HepG2 (cell line): ENCODE data around the gene HOXA5. TPM values are rescaled to one million over a fixed set of nuclear protein-coding genes. Genes with fewer than 3 reads are reported as not detected.

Source experiments
- AGO2 ChIP-seq: fragments of 200-400 bp; formaldehyde crosslinking; optimal IDR thresholded peaks from 2 replicates; pipeline ENCODE3; 2017; ENCODE audit warnings: mild to moderate bottlenecking, low read depth, low read length, moderate library complexity
- CHD2 ChIP-seq: IDR thresholded peaks from 2 replicates; pipeline ENCODE4 v1.6.1; 2011; ENCODE audit warnings: low read depth, low read length, improper control_type of control experiment
- ELF3 ChIP-seq: IDR thresholded peaks from 2 replicates; pipeline ENCODE4 v1.6.1; 2016; ENCODE audit warnings: missing genetic modification reagents, missing compliant biosample characterization
- ERF ChIP-seq: IDR thresholded peaks from 2 replicates; pipeline ENCODE4 v1.6.1; 2018; ENCODE audit warnings: missing biosample characterization, missing genetic modification reagents
- GATAD1 ChIP-seq: IDR thresholded peaks from 2 replicates; pipeline ENCODE4 v1.6.1; 2016; ENCODE audit warnings: missing genetic modification reagents, missing compliant biosample characterization
- HCFC1 ChIP-seq: fragments of 150-350 bp; IDR thresholded peaks from 2 replicates; pipeline ENCODE4 v1.6.1; 2014; ENCODE audit warnings: low read depth, low read length
- HES4 ChIP-seq: sonication (generic); formaldehyde crosslinking; IDR thresholded peaks from 2 replicates; pipeline ENCODE4 v1.9.0; 2021; ENCODE audit warnings: mild to moderate bottlenecking, missing genetic modification reagents, borderline replicate concordance
- ISL2 ChIP-seq: sonication (generic); formaldehyde crosslinking; IDR thresholded peaks from 2 replicates; pipeline ENCODE4 v1.5.0; 2020; ENCODE audit warnings: missing genetic modification reagents
- KLF16 ChIP-seq, 2 experiments: sonication (generic) in 1 of 2; formaldehyde crosslinking in 1 of 2; IDR thresholded peaks; 2 replicates each; pipeline versions ENCODE4 v1.6.1 to v1.8.0; 2016 to 2023; ENCODE audit warnings: missing genetic modification reagents in 2 of 2, missing compliant biosample characterization in 1 of 2
- PAXIP1 ChIP-seq: sonication (generic); formaldehyde crosslinking; conservative IDR thresholded peaks from 2 replicates; pipeline ENCODE4 v1.4.0; 2020; ENCODE audit warnings: mild to moderate bottlenecking, missing genetic modification reagents, moderate library complexity
- POLR2G ChIP-seq: fragments of 200-400 bp; formaldehyde crosslinking; IDR thresholded peaks from 2 replicates; pipeline ENCODE4 v1.6.1; 2018; ENCODE audit warnings: mild to moderate bottlenecking, low read depth, low read length, moderate library complexity
- SETDB1 ChIP-seq: sonication (generic); formaldehyde crosslinking; IDR thresholded peaks from 2 replicates; pipeline ENCODE4 v1.5.1; 2020; ENCODE audit warnings: missing genetic modification reagents, mild to moderate bottlenecking, borderline replicate concordance
- ZFP91 ChIP-seq: sonication (generic); formaldehyde crosslinking; IDR thresholded peaks from 2 replicates; pipeline ENCODE4 v1.9.0; 2022; ENCODE audit warnings: missing genetic modification reagents, mild to moderate bottlenecking, borderline replicate concordance
- ZNF34 ChIP-seq: sonication (generic); formaldehyde crosslinking; IDR thresholded peaks from 2 replicates; pipeline ENCODE4 v1.4.0; 2020; ENCODE audit warnings: mild to moderate bottlenecking, missing genetic modification reagents, borderline replicate concordance
- ZNF556 ChIP-seq: sonication (generic); formaldehyde crosslinking; IDR thresholded peaks from 2 replicates; pipeline ENCODE4 v1.4.0; 2020; ENCODE audit warnings: mild to moderate bottlenecking, missing genetic modification reagents, borderline replicate concordance
- ZNF564 ChIP-seq: sonication (generic); formaldehyde crosslinking; IDR thresholded peaks from 2 replicates; pipeline ENCODE4 v1.8.1; 2023; ENCODE audit warnings: mild to moderate bottlenecking, missing genetic modification reagents
- ZNF576 ChIP-seq: sonication (generic); formaldehyde crosslinking; IDR thresholded peaks from 2 replicates; pipeline ENCODE4 v1.4.0; 2020; ENCODE audit warnings: mild to moderate bottlenecking, missing genetic modification reagents
- ZNF629 ChIP-seq: sonication (generic); formaldehyde crosslinking; conservative IDR thresholded peaks from 2 replicates; pipeline ENCODE4 v1.5.0; 2020; ENCODE audit warnings: missing genetic modification reagents
- ZNF678 ChIP-seq: sonication (generic); formaldehyde crosslinking; IDR thresholded peaks from 2 replicates; pipeline ENCODE4 v1.4.0; 2020; ENCODE audit warnings: mild to moderate bottlenecking, missing genetic modification reagents
- ZSCAN31 ChIP-seq: sonication (generic); formaldehyde crosslinking; IDR thresholded peaks from 2 replicates; pipeline ENCODE4 v1.5.0; 2020; ENCODE audit warnings: low read depth, mild to moderate bottlenecking, missing genetic modification reagents
- polyA plus RNA-seq, 8 experiments: library from polyadenylated mRNA; depleted of rRNA in 3 of 8; stranded (reverse) in 7 of 8; unstranded in 1 of 8; fragments of >200 nt; fragmentation: Illumina TruSeq in 4 of 8; extraction: Trizol in 4 of 8; gene quantifications; 2 replicates each; pipeline versions ENCODE4 v1.2.1 to v1.2.3, GENCODE V29; 2011 to 2016; ENCODE audit warnings: low read depth in 4 of 8, missing spikeins in 1 of 8, mixed read lengths in 1 of 8; ENCODE audit not compliant: insufficient read depth in 1 of 8
- total RNA-seq, 5 experiments: library from RNA; depleted of rRNA; stranded (reverse); fragments of >200 nt; fragmentation: Illumina TruSeq; extraction: Trizol; gene quantifications; 2 replicates each; pipeline ENCODE4 v1.2.3, GENCODE V29; 2016; ENCODE audit warnings: low read depth in 1 of 5
- TF ChIP-seq, protein P1 (sequence below): sonication (generic); formaldehyde crosslinking; IDR thresholded peaks from 2 replicates; pipeline ENCODE4 v1.5.0; 2020; ENCODE audit warnings: missing genetic modification reagents
- TF ChIP-seq, protein P2 (sequence below): IDR thresholded peaks from 2 replicates; pipeline ENCODE4 v1.6.1; 2018; ENCODE audit warnings: missing genetic modification reagents, mild to moderate bottlenecking, missing compliant biosample characterization

The HOXA5 gene
- total and polyA plus RNA-seq, 2 of the 13 experiments (the other 11 are each of a cell fraction or from before 2014, with no cell fraction given) = 3.2 to 3.6 TPM

DNA sequence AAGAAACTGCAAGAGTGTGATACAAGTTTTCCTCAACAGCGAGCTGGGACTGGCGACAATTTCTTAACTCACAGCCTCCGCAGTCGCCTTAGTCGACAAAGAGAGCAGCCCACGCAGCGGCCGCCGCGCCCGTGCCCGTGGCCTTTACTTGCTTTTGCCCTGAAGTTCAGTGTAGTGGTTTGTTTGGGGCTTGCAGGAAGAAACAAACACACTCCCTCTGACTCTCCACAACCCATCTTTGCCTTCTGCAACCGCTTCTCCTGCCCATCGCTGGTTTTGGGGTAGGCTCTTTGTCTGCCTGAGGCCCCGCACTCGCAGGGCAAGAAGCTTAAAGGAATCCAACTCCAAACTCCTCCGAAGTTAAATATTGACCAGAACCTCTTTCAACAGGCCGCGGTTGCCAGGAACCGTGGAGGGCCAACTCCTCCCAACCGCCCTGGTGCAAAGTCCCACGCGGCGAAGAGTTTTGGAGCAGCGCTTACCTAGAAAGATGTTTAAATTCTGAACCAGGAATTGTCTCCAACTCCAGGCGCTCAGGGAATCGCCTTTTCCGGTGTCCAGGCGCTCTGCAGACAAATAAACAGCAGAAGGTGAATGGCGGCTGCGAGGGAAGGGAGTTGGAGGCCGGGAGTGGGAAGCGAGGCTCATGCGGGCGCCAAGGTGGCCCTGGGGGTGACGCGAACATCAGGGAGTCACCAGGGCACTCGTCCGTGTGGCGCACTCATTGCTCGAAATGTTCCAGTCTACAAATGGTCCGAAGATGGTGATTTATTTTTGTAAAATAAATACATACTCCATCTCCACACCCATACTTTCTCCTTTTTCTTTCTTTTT lies 21.2 kb downstream of the HOXA5 start (continued):
- peak; percentile 97 for TF ChIP-seq POLR2G
- TF ChIP-seq ZNF678 (CRISPR knock-in tag) = no peak
- peak; percentile 53; the same call in 1 of the 2 replicates for TF ChIP-seq ZNF34
- TF ChIP-seq ZNF576 (CRISPR knock-in tag) = no peak
- TF ChIP-seq ISL2 = peak; percentile 54; the same call in 1 of the 2 replicates
- no peak for TF ChIP-seq GATAD1 (CRISPR knock-in tag)
- peak; percentile 70; the same call in 1 of the 2 replicates for TF ChIP-seq ZNF556 (CRISPR knock-in tag)
- no peak for TF ChIP-seq HES4 (CRISPR knock-in tag)
- peak; percentile 65 for TF ChIP-seq ERF (CRISPR knock-in tag)
- TF ChIP-seq, protein P1, sequence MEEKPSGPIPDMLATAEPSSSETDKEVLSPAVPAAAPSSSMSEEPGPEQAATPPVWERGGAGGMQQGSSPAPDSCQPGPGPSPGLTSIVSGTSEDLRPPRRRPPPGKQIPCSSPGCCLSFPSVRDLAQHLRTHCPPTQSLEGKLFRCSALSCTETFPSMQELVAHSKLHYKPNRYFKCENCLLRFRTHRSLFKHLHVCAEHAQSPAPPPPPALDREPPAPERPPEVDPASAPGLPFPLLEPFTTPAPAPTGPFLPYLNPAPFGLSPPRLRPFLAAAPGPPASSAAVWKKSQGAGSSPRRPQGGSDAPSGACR = no peak
- peak; percentile 69; the same call in 1 of the 2 replicates for TF ChIP-seq ZFP91 (CRISPR knock-in tag)
- TF ChIP-seq ZNF629 (CRISPR knock-in tag) = no peak
- peak in 1 of 2 experiments; percentile 70; a peak in 2 of 4 replicates for TF ChIP-seq KLF16 (CRISPR knock-in tag; IDR thresholded peaks at IDR 0.05)
- no peak for TF ChIP-seq SETDB1 (CRISPR knock-in tag)
- TF ChIP-seq, protein P2, sequence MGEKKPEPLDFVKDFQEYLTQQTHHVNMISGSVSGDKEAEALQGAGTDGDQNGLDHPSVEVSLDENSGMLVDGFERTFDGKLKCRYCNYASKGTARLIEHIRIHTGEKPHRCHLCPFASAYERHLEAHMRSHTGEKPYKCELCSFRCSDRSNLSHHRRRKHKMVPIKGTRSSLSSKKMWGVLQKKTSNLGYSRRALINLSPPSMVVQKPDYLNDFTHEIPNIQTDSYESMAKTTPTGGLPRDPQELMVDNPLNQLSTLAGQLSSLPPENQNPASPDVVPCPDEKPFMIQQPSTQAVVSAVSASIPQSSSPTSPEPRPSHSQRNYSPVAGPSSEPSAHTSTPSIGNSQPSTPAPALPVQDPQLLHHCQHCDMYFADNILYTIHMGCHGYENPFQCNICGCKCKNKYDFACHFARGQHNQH (CRISPR knock-in tag) = peak; percentile 64; the same call in 1 of the 2 replicates
- no peak for TF ChIP-seq HCFC1
- TF ChIP-seq CHD2 = no peak
- TF ChIP-seq ZNF564 (CRISPR knock-in tag) = peak; percentile 58; the same call in 1 of the 2 replicates
- TF ChIP-seq ELF3 (CRISPR knock-in tag) = peak; percentile 43; the same call in 1 of the 2 replicates
- TF ChIP-seq PAXIP1 (CRISPR knock-in tag) = peak; percentile 96
- TF ChIP-seq ZSCAN31 = no peak
- TF ChIP-seq AGO2 = peak; percentile 83
